Neutrophil (primary cell): ENCODE data around the gene LRRC8B.

Experiments
- H3K27ac ChIP-seq: fragments of 200-600 bp; sonication (generic); 2 replicates; pipeline ENCODE4 v1.5.1; 2016; ENCODE audit warnings: mild to moderate bottlenecking, moderate library complexity
- H3K27me3 ChIP-seq: fragments of 200-600 bp; sonication (generic); 2 replicates; pipeline ENCODE4 v1.6.0; 2016; ENCODE audit warnings: mild to moderate bottlenecking
- H3K36me3 ChIP-seq: fragments of 200-600 bp; sonication (generic); 2 replicates; pipeline ENCODE4 v1.5.1; 2017
- H3K4me1 ChIP-seq, 2 experiments: fragments of 200-600 bp in 1 of 2; sonication (generic) in 1 of 2; 1 replicate in 1 of 2; 2 replicates in 1 of 2; pipeline versions ENCODE4 v1.5.1 to v1.6.1; 2013 to 2016; ENCODE audit warnings: low read depth in 1 of 2, low read length in 1 of 2, mild to moderate bottlenecking in 1 of 2, moderate library complexity in 1 of 2; ENCODE audit not compliant: control insufficient read depth in 1 of 2, insufficient read depth in 1 of 2
- H3K4me3 ChIP-seq, 2 experiments: fragments of 200-600 bp in 1 of 2; sonication (generic) in 1 of 2; 1 replicate in 1 of 2; 2 replicates in 1 of 2; pipeline ENCODE4 v1.5.1; 2013 to 2016; ENCODE audit warnings: low read depth in 1 of 2, low read length in 1 of 2, mild to moderate bottlenecking in 1 of 2, moderate library complexity in 1 of 2
- H3K9me3 ChIP-seq: fragments of 200-600 bp; sonication (generic); 2 replicates; pipeline ENCODE4 v1.5.1; 2016
- TF ChIP-seq, protein P1 (sequence below): fragments of 200-600 bp; sonication (generic); IDR thresholded peaks from 2 replicates; pipeline ENCODE4 v1.5.1; 2016; ENCODE audit warnings: antibody characterized with exemption

LRRC8B gene

GRCh38 chr1:89633248-89633799, 108.7 kb downstream of the LRRC8B start:
- Histone ChIP-seq H3K27me3 (peaks cover 30% of the 10 kb centered on the region), H3K9me3 (no peaks in the 10 kb centered on the region), H3K4me3 (peak overlapping the region; percentile 67 to 87), H3K27ac (peak overlapping the region; percentile 37), H3K4me1 (peaks cover 8 to 15% of the 10 kb centered on the region in 2 experiments), H3K36me3 (no peaks in the 10 kb centered on the region)
- TF ChIP-seq, protein P1, sequence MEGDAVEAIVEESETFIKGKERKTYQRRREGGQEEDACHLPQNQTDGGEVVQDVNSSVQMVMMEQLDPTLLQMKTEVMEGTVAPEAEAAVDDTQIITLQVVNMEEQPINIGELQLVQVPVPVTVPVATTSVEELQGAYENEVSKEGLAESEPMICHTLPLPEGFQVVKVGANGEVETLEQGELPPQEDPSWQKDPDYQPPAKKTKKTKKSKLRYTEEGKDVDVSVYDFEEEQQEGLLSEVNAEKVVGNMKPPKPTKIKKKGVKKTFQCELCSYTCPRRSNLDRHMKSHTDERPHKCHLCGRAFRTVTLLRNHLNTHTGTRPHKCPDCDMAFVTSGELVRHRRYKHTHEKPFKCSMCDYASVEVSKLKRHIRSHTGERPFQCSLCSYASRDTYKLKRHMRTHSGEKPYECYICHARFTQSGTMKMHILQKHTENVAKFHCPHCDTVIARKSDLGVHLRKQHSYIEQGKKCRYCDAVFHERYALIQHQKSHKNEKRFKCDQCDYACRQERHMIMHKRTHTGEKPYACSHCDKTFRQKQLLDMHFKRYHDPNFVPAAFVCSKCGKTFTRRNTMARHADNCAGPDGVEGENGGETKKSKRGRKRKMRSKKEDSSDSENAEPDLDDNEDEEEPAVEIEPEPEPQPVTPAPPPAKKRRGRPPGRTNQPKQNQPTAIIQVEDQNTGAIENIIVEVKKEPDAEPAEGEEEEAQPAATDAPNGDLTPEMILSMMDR, result no peak

DNA sequence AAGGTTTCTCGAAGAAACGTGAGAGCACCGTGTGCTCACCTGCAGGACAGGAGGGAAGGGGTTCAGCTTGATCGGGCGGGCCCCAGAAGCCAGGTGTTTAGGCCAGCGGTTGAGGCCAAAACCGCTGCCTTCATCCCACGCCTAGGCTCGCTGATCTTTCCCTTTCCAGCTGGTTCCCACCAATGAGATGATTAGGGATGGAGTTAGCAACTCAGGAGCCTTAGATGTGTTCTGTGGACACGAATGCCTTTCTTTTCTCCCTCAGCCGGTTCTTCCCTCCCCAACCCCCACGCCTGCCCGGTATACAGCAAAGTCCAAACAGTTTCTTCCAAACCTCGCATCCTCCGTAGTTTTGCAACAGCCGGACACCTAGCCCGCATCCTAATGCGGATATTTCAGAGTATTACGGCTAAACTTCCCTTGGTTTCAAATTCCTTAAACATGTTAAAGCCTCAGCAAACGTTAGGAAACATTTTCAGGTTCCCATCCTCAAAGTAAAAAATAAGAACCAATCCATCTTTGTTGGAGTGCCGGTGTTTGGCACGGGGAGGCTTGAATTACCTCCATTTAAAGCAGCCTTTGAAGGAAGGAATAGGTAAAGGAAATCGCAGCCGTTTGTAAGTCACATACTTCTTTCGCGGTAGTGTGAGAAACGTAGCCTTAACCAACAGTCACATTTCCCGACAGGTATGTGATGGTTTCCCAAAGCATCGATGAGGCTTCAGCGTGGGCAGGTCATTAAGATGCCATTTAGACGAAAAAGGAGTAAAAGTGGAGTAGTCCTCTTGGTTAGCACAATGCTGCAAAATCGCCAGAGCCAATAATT, 109.4 kb downstream of the LRRC8B start:
- Histone ChIP-seq H3K4me1 (peaks cover 8 to 15% of the 10 kb centered on the region in 2 experiments), H3K27me3 (peaks cover 30% of the 10 kb centered on the region), H3K9me3 (no peaks in the 10 kb centered on the region), H3K36me3 (no peaks in the 10 kb centered on the region), H3K27ac (no peak overlapping the region), H3K4me3 (peak overlapping the region; percentile 67 to 87)
- TF ChIP-seq, protein P1, result no peak

DNA sequence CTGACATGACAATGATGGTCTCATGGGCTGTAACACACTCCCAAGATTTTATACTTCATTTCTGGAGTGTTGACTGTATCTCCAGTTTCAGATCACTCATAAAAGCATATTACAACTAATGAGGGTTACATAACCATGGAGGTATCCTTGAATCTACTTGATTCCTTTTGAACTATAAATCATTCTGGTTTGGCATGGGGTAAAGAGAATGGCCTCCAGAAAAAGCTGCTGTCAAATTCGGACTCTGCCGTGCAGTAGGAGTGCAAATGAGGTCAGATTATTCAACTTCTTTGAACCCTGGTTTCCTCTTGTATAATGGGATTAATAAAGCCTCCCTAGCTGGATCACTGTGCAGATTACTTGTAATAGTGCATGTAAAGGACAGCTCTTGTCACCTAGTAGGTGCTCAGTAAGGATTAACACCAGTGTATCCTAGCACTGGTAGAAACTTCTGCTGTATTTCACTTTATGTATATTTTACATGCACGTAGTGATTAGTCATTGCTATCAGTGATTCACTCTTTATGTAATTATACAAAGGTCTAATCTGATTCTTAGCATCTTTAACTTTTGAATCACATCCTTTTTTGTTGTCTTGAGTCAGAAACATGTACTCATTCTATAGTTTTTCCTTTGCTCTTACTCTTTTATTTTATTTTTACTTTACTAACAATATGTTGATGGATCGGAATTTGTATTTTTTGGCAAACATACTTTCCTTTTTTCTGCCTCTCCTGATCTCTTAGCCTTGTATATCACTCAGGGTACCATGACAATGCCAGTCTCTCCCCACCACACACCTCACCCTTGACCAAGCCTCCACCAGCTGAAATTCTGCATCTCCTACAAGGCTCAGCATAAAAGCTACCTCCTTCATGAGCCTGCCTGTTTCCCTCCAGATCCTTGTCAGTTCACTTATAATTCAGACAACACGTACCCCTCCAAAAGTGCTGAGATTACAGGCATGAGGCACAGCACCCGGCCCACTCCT, 111.5 kb downstream of the LRRC8B start:
- peaks cover 30% of the 10 kb centered on the region for H3K27me3 ChIP-seq
- no peak overlapping the region for H3K27ac ChIP-seq
- H3K9me3 ChIP-seq, result no peaks in the 10 kb centered on the region
- no peaks in the 10 kb centered on the region for H3K36me3 ChIP-seq
- TF ChIP-seq, protein P1, result no peak
- H3K4me3 ChIP-seq, result no peak overlapping the region
- H3K4me1 ChIP-seq, result peaks cover 8 to 15% of the 10 kb centered on the region in 2 experiments

DNA sequence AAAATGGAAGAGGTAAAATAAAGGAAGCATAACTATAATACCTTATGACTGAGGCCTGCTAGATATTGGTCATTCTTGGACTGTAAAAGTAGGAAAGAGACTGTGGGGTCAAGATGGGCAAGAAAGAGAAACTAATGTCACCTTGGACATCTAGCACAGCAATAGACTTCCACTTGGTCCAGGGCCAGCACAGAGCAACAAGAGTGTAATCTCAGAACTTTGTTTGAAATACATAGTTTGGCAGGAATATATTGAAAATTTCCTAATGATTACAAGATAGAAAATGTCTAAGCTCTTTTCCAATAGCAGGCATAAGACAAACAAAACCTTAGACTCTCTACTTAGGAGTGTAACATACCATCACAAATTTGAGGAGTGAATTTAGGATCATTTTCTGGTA, 112.9 kb downstream of the LRRC8B start:
- Histone ChIP-seq H3K36me3 (no peaks in the 10 kb centered on the region), H3K4me1 (peaks cover 8 to 14% of the 10 kb centered on the region in 2 experiments), H3K27ac (no peak overlapping the region), H3K9me3 (no peaks in the 10 kb centered on the region), H3K4me3 (no peak overlapping the region), H3K27me3 (peaks cover 17% of the 10 kb centered on the region)
- TF ChIP-seq, protein P1, result no peak

GRCh38 chr1:89640440-89640839, 115.8 kb downstream of the LRRC8B start:
- TF ChIP-seq, protein P1, result no peak
- Histone ChIP-seq H3K4me3 (no peak overlapping the region), H3K27ac (no peak overlapping the region), H3K9me3 (no peaks in the 10 kb centered on the region), H3K36me3 (no peaks in the 10 kb centered on the region), H3K4me1 (no peaks in the 10 kb centered on the region), H3K27me3 (no peaks in the 10 kb centered on the region)
